NK-92 (cell line): Measurements from ENCODE around the gene SVIL.

Experiments used
- DNase-seq: peaks from one replicate; lab custom pipeline; 2025; ENCODE audit not compliant: unreplicated experiment; lab: John Stamatoyannopoulos, UW

SVIL gene

DNA sequence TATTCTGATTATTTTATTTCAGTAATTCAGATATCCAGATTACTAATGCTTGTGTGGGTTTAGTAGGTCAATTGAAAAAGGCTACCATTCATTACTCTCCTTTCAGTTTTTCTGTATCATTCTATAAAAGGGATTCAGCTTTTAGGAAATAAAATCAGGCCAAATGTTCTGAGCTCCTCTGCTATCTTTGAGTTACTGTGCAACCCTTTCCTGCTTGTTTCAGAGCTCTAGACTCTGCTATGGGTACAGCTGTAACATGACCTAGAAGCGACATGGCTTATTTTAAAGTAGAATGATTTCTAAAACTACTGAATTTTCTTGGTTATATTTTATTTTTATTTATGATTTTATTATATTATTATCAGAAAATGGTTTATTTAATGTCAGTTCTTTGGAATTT lies 203.1 kb downstream of the SVIL start:
- no peak for DNase-seq

DNA sequence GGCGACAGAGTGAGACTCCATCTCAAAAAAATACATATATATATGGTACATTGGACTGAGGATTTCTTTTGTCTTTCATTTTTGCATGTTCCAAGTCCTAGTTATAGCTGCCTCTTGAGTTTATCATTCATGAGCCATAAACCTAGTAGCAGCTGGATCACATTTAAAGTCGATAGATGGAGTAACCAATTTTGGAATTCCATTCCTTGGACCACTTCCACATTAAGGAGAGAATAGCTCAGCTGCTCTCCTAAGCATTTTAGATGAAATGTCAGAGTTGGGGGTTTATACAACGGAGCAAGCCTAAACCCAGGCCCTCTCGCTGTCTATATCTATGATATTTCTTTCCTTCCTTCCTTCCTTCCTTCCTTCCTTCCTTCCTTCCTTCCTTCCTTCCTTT lies 204.7 kb downstream of the SVIL start:
- DNase-seq, result no peak

GRCh38 chr10:29428486-29428885 lies 206.3 kb downstream of the SVIL start:
- no peak for DNase-seq

GRCh38 chr10:29427667-29428066 lies 207.1 kb downstream of the SVIL start:
- no peak for DNase-seq

- no peak for DNase-seq
Observed at GRCh38 chr10:29426420-29426819, 208.4 kb downstream of the SVIL start.

GRCh38 chr10:29424017-29424416 lies 210.8 kb downstream of the SVIL start:
- DNase-seq, result no peak

DNA sequence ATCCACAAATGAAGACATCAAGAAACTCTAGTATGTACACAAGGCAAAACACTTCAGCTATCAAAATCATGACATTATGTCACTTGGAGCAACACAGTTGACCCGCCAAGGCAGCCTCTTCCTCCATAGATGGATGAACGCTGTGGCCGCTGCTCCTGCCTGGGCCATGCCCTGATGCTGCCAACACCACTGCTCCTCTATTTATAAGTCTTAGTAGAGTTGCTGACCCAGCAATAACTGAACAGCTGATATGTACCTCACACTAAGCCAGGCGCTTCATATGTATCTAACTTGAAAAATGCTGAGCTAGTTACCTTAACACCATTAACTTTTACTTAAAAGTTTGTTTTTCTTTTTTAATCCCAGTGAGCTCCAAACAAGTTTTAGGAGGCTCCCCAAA lies 214.0 kb downstream of the SVIL start:
- no peak for DNase-seq

DNA sequence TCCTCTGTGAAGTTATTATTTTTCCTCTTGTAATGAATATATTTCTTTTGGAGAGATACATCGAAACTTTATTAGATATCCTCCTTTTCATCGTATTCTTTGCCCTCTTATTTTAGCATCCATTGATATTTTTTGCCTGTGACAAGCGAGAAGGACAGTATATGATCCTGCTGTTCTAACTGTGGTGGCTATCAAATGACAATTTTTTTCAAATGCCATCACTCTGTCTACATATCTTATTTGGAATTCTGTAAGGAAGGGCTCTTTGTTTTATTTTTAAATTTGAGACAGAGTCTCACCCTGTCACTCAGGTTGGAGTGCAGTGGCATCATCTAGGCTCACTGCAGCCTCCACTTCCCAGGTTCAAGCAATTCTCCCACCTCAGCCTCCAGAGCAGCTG lies 217.4 kb downstream of the SVIL start:
- no peak for DNase-seq

- no peak for DNase-seq
Observed at GRCh38 chr10:29415876-29416275, 218.9 kb downstream of the SVIL start.

DNA sequence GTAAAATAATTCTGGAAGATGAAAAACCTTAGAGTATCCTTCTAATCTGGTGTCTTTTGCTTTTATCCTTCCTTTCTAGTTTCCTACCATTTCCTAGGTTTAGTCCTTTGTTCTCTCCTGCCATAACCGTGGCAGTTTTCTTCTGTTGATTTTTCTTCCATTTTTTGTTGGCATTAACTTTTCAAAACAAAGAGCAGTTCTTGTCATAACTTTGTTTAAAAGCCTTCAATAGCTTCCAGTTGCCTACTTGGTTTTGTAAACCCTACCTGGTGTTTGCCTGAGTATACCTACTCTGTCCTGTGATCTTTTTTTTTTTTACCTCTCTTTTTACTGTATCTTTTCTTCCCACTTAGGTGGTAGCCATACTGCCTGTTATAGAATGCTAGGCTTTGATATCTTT lies 220.3 kb downstream of the SVIL start:
- no peak for DNase-seq

DNA sequence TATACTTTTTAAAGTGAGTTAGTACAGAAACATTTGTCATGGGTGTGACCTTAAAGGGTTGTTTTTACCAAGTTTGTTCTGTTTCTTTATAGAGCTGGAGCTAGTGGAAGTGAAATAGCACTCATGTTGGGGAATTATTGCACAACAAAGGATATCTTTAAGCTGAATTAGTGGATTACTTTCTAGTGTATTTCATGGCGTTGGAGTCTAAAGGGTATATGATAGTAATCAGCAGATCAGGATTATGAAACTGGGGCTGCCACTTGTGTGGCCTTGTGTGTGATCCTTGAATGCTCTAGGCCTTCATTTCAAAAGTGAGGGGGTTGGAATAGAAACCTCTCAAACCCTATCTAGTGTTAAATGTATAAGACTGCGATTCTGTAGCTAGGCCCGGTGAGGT lies 222.3 kb downstream of the SVIL start:
- no peak for DNase-seq

- no peak for DNase-seq
Observed at GRCh38 chr10:29411666-29412315, 223.0 kb downstream of the SVIL start.

- DNase-seq, result no peak
Observed at GRCh38 chr10:29409241-29410054, 225.3 kb downstream of the SVIL start.

GRCh38 chr10:29408847-29409240 lies 225.9 kb downstream of the SVIL start:
- no peak for DNase-seq
